CD8-positive, alpha-beta memory T cell (primary cell): ENCODE results near the gene AUP1. TPM values are rescaled to one million over a fixed set of nuclear protein-coding genes. Genes with fewer than 3 reads are reported as not detected.
A peak's percentile ranks its signal among the peaks of the same experiment; 100 is the strongest.

Experiments
- CTCF ChIA-PET: fragments of 350-600 bp; sonication (Branson Sonifier 250); formaldehyde crosslinking; loops from one replicate; lab custom pipeline; 2021; ENCODE audit warnings: antibody characterized with exemption; lab: Charles Lee
- POLR2A ChIA-PET: fragments of 350-600 bp; sonication (Branson Sonifier 250); formaldehyde crosslinking; loops from one replicate; lab custom pipeline; 2021; ENCODE audit warnings: antibody characterized with exemption; lab: Charles Lee
- DNase-seq, 5 donors: peaks; one replicate each; pipeline versions ENCODE4 v3.0.0 to v3.0.0-alpha.2; 2020 to 2022; ENCODE audit warnings: mixed read lengths in 1 of 5
- H3K27ac ChIP-seq: one replicate; pipeline ENCODE4 v1.7.0; 2013; ENCODE audit warnings: low read depth, mild to moderate bottlenecking, low read length, moderate library complexity
- H3K27me3 ChIP-seq: 2 replicates; pipeline ENCODE4 v1.7.0; 2013; ENCODE audit warnings: low read length, mild to moderate bottlenecking; ENCODE audit not compliant: insufficient read depth, poor library complexity, severe bottlenecking
- H3K36me3 ChIP-seq: 2 replicates; pipeline ENCODE4 v1.7.0; 2013; ENCODE audit warnings: mild to moderate bottlenecking, low read length, moderate library complexity; ENCODE audit not compliant: insufficient read depth
- H3K4me1 ChIP-seq: 2 replicates; pipeline ENCODE4 v1.7.0; 2013; ENCODE audit warnings: mild to moderate bottlenecking, low read length, moderate library complexity; ENCODE audit not compliant: insufficient read depth
- H3K4me3 ChIP-seq: 2 replicates; pipeline ENCODE4 v1.7.0; 2013; ENCODE audit warnings: mild to moderate bottlenecking, low read length
- H3K9me3 ChIP-seq: 2 replicates; pipeline ENCODE4 v1.7.0; 2013; ENCODE audit warnings: mild to moderate bottlenecking, low read length
- H3K27ac Mint-ChIP-seq, 8 donors: one replicate each; pipeline ENCODE4 v1.8.0; 2020 to 2021; ENCODE audit warnings: mixed read lengths in 8 of 8, mild to moderate bottlenecking in 6 of 8, inconsistent platforms in 3 of 8, moderate library complexity in 3 of 8
- H3K27me3 Mint-ChIP-seq, 2 donors: one replicate each; pipeline ENCODE4 v1.8.0; 2020 to 2021; ENCODE audit warnings: mixed read lengths in 2 of 2, mild to moderate bottlenecking in 1 of 2, moderate library complexity in 1 of 2
- H3K36me3 Mint-ChIP-seq, 3 donors: one replicate each; pipeline ENCODE4 v1.8.0; 2020 to 2021; ENCODE audit warnings: mixed read lengths in 3 of 3, inconsistent platforms in 1 of 3, mild to moderate bottlenecking in 1 of 3
- H3K4me1 Mint-ChIP-seq, 3 donors: one replicate each; pipeline ENCODE4 v1.8.0; 2020 to 2021; ENCODE audit warnings: mixed read lengths in 3 of 3, inconsistent platforms in 1 of 3, mild to moderate bottlenecking in 1 of 3
- H3K4me3 Mint-ChIP-seq, 7 donors: one replicate each; pipeline ENCODE4 v1.8.0; 2020 to 2021; ENCODE audit warnings: mixed read lengths in 7 of 7, mild to moderate bottlenecking in 6 of 7, moderate library complexity in 4 of 7, inconsistent platforms in 2 of 7
- H3K9me3 Mint-ChIP-seq, 5 donors: one replicate each; pipeline ENCODE4 v1.8.0; 2020 to 2022; ENCODE audit warnings: mixed read lengths in 5 of 5, mild to moderate bottlenecking in 3 of 5, moderate library complexity in 2 of 5, inconsistent platforms in 1 of 5
- polyA plus RNA-seq: library from polyadenylated mRNA; unstranded; fragments of 300-500 nt; fragmentation: Illumina TruSeq; gene quantifications from one replicate; pipeline ENCODE4 v1.2.3, GENCODE V29; 2021
- total RNA-seq, 2 experiments: library from RNA; stranded (reverse); gene quantifications; one replicate each; pipeline ENCODE4 v1.2.3, GENCODE V29; 2021

AUP1 gene
- total and polyA plus RNA-seq, 3 experiments from 2014 or later = 95.8 to 225 (median 219) TPM

- Mint-ChIP-seq H3K9me3 (no peaks in the 10 kb centered on the region), H3K4me3 (no peak overlapping the region), H3K27me3 (peaks cover 22 to 53% of the 10 kb centered on the region in 2 donors), H3K36me3 (no peaks in the 10 kb centered on the region), H3K27ac (no peak overlapping the region), H3K4me1 (no peaks in the 10 kb centered on the region)
- Histone ChIP-seq H3K27ac (no peak overlapping the region), H3K4me1 (no peaks in the 10 kb centered on the region), H3K4me3 (no peak overlapping the region), H3K27me3 (peaks cover 12% of the 10 kb centered on the region), H3K9me3 (no peaks in the 10 kb centered on the region), H3K36me3 (no peaks in the 10 kb centered on the region)
- no peak for DNase-seq
- ChIA-PET CTCF (interaction anchor here (0.8 kb wide), 1 partner anchor 10 kb away, joined by 3 read pairs; the partner anchor contains the start of gene HTRA2), POLR2A (no interaction called here)
Observed at GRCh38 chr2:74540291-74540690, 10.8 kb upstream of the AUP1 start.

GRCh38 chr2:74538881-74539339, 9.4 kb upstream of the AUP1 start:
- H3K36me3 ChIP-seq = peaks cover under 1% of the 10 kb centered on the region
- H3K27me3 ChIP-seq = peaks cover 12% of the 10 kb centered on the region
- H3K27ac ChIP-seq = no peak overlapping the region
- Mint-ChIP-seq H3K27ac (no peak overlapping the region), H3K9me3 (no peaks in the 10 kb centered on the region), H3K4me3 (no peak overlapping the region), H3K36me3 (peaks cover 0 to under 1% (median 0%) of the 10 kb centered on the region in 3 donors), H3K4me1 (no peaks in the 10 kb centered on the region), H3K27me3 (peaks cover 17 to 49% of the 10 kb centered on the region in 2 donors)
- H3K4me3 ChIP-seq = no peak overlapping the region
- H3K9me3 ChIP-seq = no peaks in the 10 kb centered on the region
- DNase-seq = no peak
- no peaks in the 10 kb centered on the region for H3K4me1 ChIP-seq
- CTCF ChIA-PET = no interaction called here
- POLR2A ChIA-PET = interaction anchor here (1.1 kb wide), 1 partner anchor 15 kb away, joined by 4 read pairs; no protein-coding TSS in a partner anchor

DNA sequence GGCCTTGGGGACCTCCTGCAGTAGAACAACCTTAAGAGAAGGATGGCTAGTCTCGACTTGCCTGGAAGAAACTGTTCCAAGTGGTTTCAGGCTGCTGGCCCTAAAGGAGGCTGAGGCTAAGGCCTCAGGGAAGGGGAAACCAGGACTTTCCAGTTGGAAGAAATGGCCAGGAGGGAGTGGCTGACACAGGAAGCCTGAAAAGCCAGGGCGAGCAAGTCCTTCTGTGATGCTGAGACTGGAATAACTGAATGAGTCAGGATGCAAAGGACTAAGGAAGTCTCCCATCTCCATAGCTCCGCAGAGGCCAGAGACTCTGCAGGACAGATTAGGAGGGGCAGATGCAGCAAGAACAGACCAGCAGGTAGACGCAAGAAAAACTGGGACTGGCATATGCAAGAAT, 7.6 kb upstream of the AUP1 start:
- H3K36me3 Mint-ChIP-seq = peaks cover 0 to 16% (median 0%) of the 10 kb centered on the region in 3 donors
- H3K4me1 Mint-ChIP-seq = peaks cover 2 to 3% (median 2%) of the 10 kb centered on the region in 3 donors
- peaks cover 14 to 37% of the 10 kb centered on the region in 2 donors for H3K27me3 Mint-ChIP-seq
- Histone ChIP-seq H3K27ac (no peak overlapping the region), H3K4me3 (no peak overlapping the region), H3K4me1 (no peaks in the 10 kb centered on the region), H3K36me3 (peaks cover 9% of the 10 kb centered on the region), H3K9me3 (no peaks in the 10 kb centered on the region), H3K27me3 (peaks cover 8% of the 10 kb centered on the region)
- CTCF ChIA-PET = no interaction called here
- no peak overlapping the region for H3K27ac Mint-ChIP-seq
- DNase-seq = no peak
- H3K4me3 Mint-ChIP-seq = no peak overlapping the region
- POLR2A ChIA-PET = no interaction called here
- H3K9me3 Mint-ChIP-seq = no peaks in the 10 kb centered on the region

GRCh38 chr2:74536166-74536950, 6.9 kb upstream of the AUP1 start:
- no peak overlapping the region for H3K27ac ChIP-seq
- Mint-ChIP-seq H3K9me3 (no peaks in the 10 kb centered on the region), H3K4me1 (peaks cover 8 to 11% (median 10%) of the 10 kb centered on the region in 3 donors), H3K27ac (no peak overlapping the region), H3K27me3 (peaks cover 14 to 35% of the 10 kb centered on the region in 2 donors), H3K4me3 (no peak overlapping the region), H3K36me3 (peaks cover 0 to 19% (median 0%) of the 10 kb centered on the region in 3 donors)
- ChIA-PET CTCF (no interaction called here), POLR2A (no interaction called here)
- H3K27me3 ChIP-seq = peaks cover 7% of the 10 kb centered on the region
- H3K9me3 ChIP-seq = no peaks in the 10 kb centered on the region
- DNase-seq = no peak
- H3K4me3 ChIP-seq = no peak overlapping the region
- H3K36me3 ChIP-seq = peaks cover 9% of the 10 kb centered on the region
- H3K4me1 ChIP-seq = peaks cover 7% of the 10 kb centered on the region

DNA sequence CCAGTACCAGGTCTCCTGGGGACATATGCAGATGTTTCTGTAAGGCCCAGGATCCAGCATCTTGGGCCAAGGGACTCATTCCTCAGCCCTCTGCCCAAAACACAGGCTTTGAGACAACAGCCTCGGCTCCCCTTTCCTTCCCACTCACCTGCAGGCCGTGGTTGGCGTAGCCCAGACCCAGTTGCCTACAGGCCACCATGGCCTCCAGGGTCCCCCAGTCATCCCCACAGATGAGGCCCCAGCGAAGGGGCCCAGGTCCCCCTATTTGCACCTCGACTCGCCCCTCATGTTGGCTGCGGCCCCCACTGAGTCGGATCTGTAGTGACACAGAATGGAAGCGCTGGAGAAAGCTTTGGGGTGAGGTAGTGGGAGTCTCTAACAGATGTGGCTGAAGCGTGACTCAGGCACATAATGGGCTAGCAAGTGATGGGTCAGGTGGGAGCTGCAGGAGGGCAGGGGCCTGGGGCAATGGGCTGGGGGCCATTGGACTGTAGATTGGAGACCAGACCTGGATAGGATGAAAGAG, 6.0 kb upstream of the AUP1 start:
- Histone ChIP-seq H3K4me1 (peaks cover 15% of the 10 kb centered on the region), H3K27me3 (peaks cover 4% of the 10 kb centered on the region), H3K9me3 (no peaks in the 10 kb centered on the region), H3K4me3 (no peak overlapping the region), H3K27ac (no peak overlapping the region), H3K36me3 (peaks cover 9% of the 10 kb centered on the region)
- Mint-ChIP-seq H3K4me3 (peak overlapping the region in 1 of 7 donors; percentile 48), H3K9me3 (no peaks in the 10 kb centered on the region), H3K27ac (peak overlapping the region in 2 of 8 donors; percentile 16 to 88), H3K27me3 (peaks cover 10 to 30% of the 10 kb centered on the region in 2 donors), H3K4me1 (peaks cover 17 to 19% (median 19%) of the 10 kb centered on the region in 3 donors), H3K36me3 (peaks cover 0 to 20% (median 0%) of the 10 kb centered on the region in 3 donors)
- POLR2A ChIA-PET = no interaction called here
- CTCF ChIA-PET = no interaction called here
- no peak for DNase-seq

DNA sequence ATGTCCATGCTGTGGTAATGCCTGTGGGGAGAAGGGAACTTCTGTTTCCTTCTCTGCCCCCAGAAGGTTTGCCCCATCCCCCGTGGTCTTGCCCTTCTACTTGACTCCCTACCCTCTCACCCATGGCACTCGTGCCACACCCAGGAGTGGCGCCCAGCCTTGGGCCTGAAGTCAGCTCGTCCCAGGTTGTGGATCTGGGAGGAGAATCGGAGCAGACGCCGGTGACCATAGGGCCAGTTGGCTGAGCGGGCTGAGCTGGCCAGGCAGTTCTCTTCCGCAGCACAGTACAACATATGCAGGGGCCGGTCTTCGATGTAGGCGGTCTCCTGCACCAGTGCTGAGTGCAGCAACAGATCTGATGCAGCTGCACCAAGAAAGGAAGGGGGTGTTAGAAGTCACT, 4.9 kb upstream of the AUP1 start:
- H3K4me1 Mint-ChIP-seq = peaks cover 18 to 20% (median 20%) of the 10 kb centered on the region in 3 donors
- H3K9me3 Mint-ChIP-seq = no peaks in the 10 kb centered on the region
- ChIA-PET POLR2A (no interaction called here), CTCF (no interaction called here)
- peaks cover 0 to 26% (median 0%) of the 10 kb centered on the region in 3 donors for H3K36me3 Mint-ChIP-seq
- H3K27ac ChIP-seq = no peak overlapping the region
- peak overlapping the region in 1 of 7 donors; percentile 29 for H3K4me3 Mint-ChIP-seq
- H3K27me3 ChIP-seq = peaks cover 4% of the 10 kb centered on the region
- H3K36me3 ChIP-seq = peaks cover 9% of the 10 kb centered on the region
- H3K9me3 ChIP-seq = no peaks in the 10 kb centered on the region
- DNase-seq = no peak
- H3K27ac Mint-ChIP-seq = peak overlapping the region in 1 of 8 donors; percentile 66
- peaks cover 4 to 25% of the 10 kb centered on the region in 2 donors for H3K27me3 Mint-ChIP-seq
- no peak overlapping the region for H3K4me3 ChIP-seq
- peaks cover 16% of the 10 kb centered on the region for H3K4me1 ChIP-seq

DNA sequence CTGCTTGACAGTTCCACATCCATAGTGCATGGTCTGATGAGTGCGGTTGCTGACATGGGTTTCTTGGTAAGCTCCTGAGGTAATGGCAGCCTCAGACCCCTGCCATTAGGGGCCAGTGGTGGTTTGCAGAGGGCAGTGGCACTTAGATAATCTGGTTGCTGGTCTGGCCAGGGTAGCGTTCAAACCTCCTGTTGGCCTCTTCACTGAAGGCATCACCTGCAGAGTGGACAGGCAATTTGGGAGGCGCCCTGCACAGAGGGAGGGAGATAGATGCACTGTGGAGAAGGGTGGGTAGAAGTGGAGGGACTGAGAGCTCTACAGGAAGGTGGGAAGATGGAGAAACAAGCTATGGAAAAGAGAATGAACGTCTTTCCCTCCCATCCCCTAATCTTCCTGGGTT, 4.0 kb upstream of the AUP1 start:
- H3K9me3 Mint-ChIP-seq = no peaks in the 10 kb centered on the region
- Histone ChIP-seq H3K36me3 (peaks cover 9% of the 10 kb centered on the region), H3K27ac (no peak overlapping the region), H3K4me3 (no peak overlapping the region), H3K4me1 (peaks cover 24% of the 10 kb centered on the region), H3K9me3 (no peaks in the 10 kb centered on the region), H3K27me3 (peaks cover 4% of the 10 kb centered on the region)
- peak overlapping the region in 1 of 8 donors; percentile 21 for H3K27ac Mint-ChIP-seq
- H3K4me3 Mint-ChIP-seq = no peak overlapping the region
- CTCF ChIA-PET = interaction anchor here (5.1 kb wide), 1 partner anchor 50 kb away, joined by 42 read pairs; the partner anchor contains the start of genes CCDC142 and TTC31
- peaks cover 0 to 16% of the 10 kb centered on the region in 2 donors for H3K27me3 Mint-ChIP-seq
- no peak for DNase-seq
- peaks cover 23 to 28% (median 27%) of the 10 kb centered on the region in 3 donors for H3K4me1 Mint-ChIP-seq
- peaks cover 0 to 33% (median 0%) of the 10 kb centered on the region in 3 donors for H3K36me3 Mint-ChIP-seq
- POLR2A ChIA-PET = no interaction called here
